ENCODE data around the gene FGF12.

The FGF12 gene

GRCh38 chr3:192171213-192171612, 556.1 kb downstream of the FGF12 start:
- TF ChIP-seq CTCF (IDR thresholded peaks at IDR 0.05; ENCODE audit: unreplicated experiment in 3 of 3): no peak
- H3K4me1 Mint-ChIP-seq: no peaks in the 10 kb centered on the region
- H3K27ac Mint-ChIP-seq: no peak overlapping the region
- no peaks in the 10 kb centered on the region for H3K36me3 Mint-ChIP-seq (ENCODE audit: low read depth)
- no peaks in the 10 kb centered on the region for H3K27me3 Mint-ChIP-seq (ENCODE audit: low read depth)
- H3K9me3 Mint-ChIP-seq: peaks cover 5% of the 10 kb centered on the region
- no peak overlapping the region for H3K4me3 Mint-ChIP-seq

- no peak overlapping the region for H3K4me3 Mint-ChIP-seq
Observed at GRCh38 chr3:192170659-192171058, 556.7 kb downstream of the FGF12 start.

GRCh38 chr3:192170031-192170430, 557.3 kb downstream of the FGF12 start:
- H3K9me3 Mint-ChIP-seq: no peaks in the 10 kb centered on the region
- no peak overlapping the region for H3K4me3 Mint-ChIP-seq
- no peak for TF ChIP-seq CTCF (IDR thresholded peaks at IDR 0.05; ENCODE audit: unreplicated experiment in 3 of 3)
- H3K4me1 Mint-ChIP-seq: no peaks in the 10 kb centered on the region
- no peaks in the 10 kb centered on the region for H3K36me3 Mint-ChIP-seq (ENCODE audit: low read depth)
- H3K27ac Mint-ChIP-seq: no peak overlapping the region
- no peaks in the 10 kb centered on the region for H3K27me3 Mint-ChIP-seq (ENCODE audit: low read depth)

More at GRCh38 chr3:192170659-192171058, 556.7 kb downstream of the FGF12 start:
- Mint-ChIP-seq H3K4me1 (no peaks in the 10 kb centered on the region), H3K9me3 (no peaks in the 10 kb centered on the region), H3K27me3 (ENCODE audit: low read depth) (no peaks in the 10 kb centered on the region), H3K27ac (no peak overlapping the region), H3K36me3 (ENCODE audit: low read depth) (no peaks in the 10 kb centered on the region)
- no peak for TF ChIP-seq CTCF (IDR thresholded peaks at IDR 0.05; ENCODE audit: unreplicated experiment in 3 of 3)

GRCh38 chr3:192169332-192169915, 557.9 kb downstream of the FGF12 start:
- no peak overlapping the region for H3K27ac Mint-ChIP-seq
- TF ChIP-seq CTCF (IDR thresholded peaks at IDR 0.05; ENCODE audit: unreplicated experiment in 3 of 3): no peak
- H3K4me3 Mint-ChIP-seq: no peak overlapping the region
- no peaks in the 10 kb centered on the region for H3K9me3 Mint-ChIP-seq
- no peaks in the 10 kb centered on the region for H3K4me1 Mint-ChIP-seq
- no peaks in the 10 kb centered on the region for H3K36me3 Mint-ChIP-seq (ENCODE audit: low read depth)
- H3K27me3 Mint-ChIP-seq (ENCODE audit: low read depth): no peaks in the 10 kb centered on the region

- no peak overlapping the region for H3K4me3 Mint-ChIP-seq
- no peak overlapping the region for H3K27ac Mint-ChIP-seq
- TF ChIP-seq CTCF (IDR thresholded peaks at IDR 0.05; ENCODE audit: unreplicated experiment in 3 of 3): no peak
Observed at GRCh38 chr3:192168202-192168601, 559.1 kb downstream of the FGF12 start.

GRCh38 chr3:192165552-192165951, 561.8 kb downstream of the FGF12 start:
- H3K4me3 Mint-ChIP-seq: no peak overlapping the region
- no peaks in the 10 kb centered on the region for H3K27me3 Mint-ChIP-seq (ENCODE audit: low read depth)
- no peak overlapping the region for H3K27ac Mint-ChIP-seq
- no peaks in the 10 kb centered on the region for H3K9me3 Mint-ChIP-seq
- TF ChIP-seq CTCF (IDR thresholded peaks at IDR 0.05; ENCODE audit: unreplicated experiment in 3 of 3): no peak
- no peaks in the 10 kb centered on the region for H3K36me3 Mint-ChIP-seq (ENCODE audit: low read depth)
- H3K4me1 Mint-ChIP-seq: no peaks in the 10 kb centered on the region

More at GRCh38 chr3:192168202-192168601, 559.1 kb downstream of the FGF12 start:
- Mint-ChIP-seq H3K27me3 (ENCODE audit: low read depth) (no peaks in the 10 kb centered on the region), H3K9me3 (no peaks in the 10 kb centered on the region), H3K36me3 (ENCODE audit: low read depth) (no peaks in the 10 kb centered on the region), H3K4me1 (no peaks in the 10 kb centered on the region)
